ENCODE data around the gene GSTA3. TPM values are rescaled to one million over a fixed set of nuclear protein-coding genes. Genes with fewer than 3 reads are reported as not detected.
"Not testable (repeated sequence)": the region's sequence is repeated elsewhere in the genome, so short reads cannot be mapped to it uniquely, and the experiment has no call there.

The GSTA3 gene
- total RNA-seq, 1 donor from 2014 or later: not detected

GRCh38 chr6:52927451-52927850 lies 18.0 kb upstream of the GSTA3 start:
- peaks cover 6% of the 10 kb centered on the region for H3K9me3 Mint-ChIP-seq
- no peak overlapping the region for H3K27ac Mint-ChIP-seq
- POLR2A ChIA-PET: no interaction called here
- CTCF ChIA-PET: no interaction called here
- H3K27me3 Mint-ChIP-seq: peaks cover 10% of the 10 kb centered on the region
- no peaks in the 10 kb centered on the region for H3K4me1 Mint-ChIP-seq
- H3K36me3 Mint-ChIP-seq (ENCODE audit: low read depth): no peaks in the 10 kb centered on the region
- no peak overlapping the region for H3K4me3 Mint-ChIP-seq
- DNase-seq: no peak
- TF ChIP-seq CTCF (IDR thresholded peaks at IDR 0.05): no peak
- intact Hi-C loops (cut with micrococcal nuclease): no loop called here
- no peak for ATAC-seq (ENCODE audit: low read depth)

- TF ChIP-seq CTCF (IDR thresholded peaks at IDR 0.05): no peak
- Mint-ChIP-seq H3K27ac (no peak overlapping the region), H3K9me3 (peaks cover 6% of the 10 kb centered on the region), H3K4me3 (no peak overlapping the region), H3K36me3 (ENCODE audit: low read depth) (no peaks in the 10 kb centered on the region), H3K27me3 (peaks cover 10% of the 10 kb centered on the region), H3K4me1 (no peaks in the 10 kb centered on the region)
- CTCF ChIA-PET: no interaction called here
- POLR2A ChIA-PET: no interaction called here
- intact Hi-C loops (cut with micrococcal nuclease): no loop called here
- DNase-seq (no peak), ATAC-seq (ENCODE audit: low read depth) (no peak)
These were observed 16.7 kb upstream of the GSTA3 start for GRCh38 chr6:52925919-52926792.

GRCh38 chr6:52925042-52925441 lies 15.5 kb upstream of the GSTA3 start:
- ChIA-PET CTCF (no interaction called here), POLR2A (no interaction called here)
- H3K27me3 Mint-ChIP-seq: peaks cover 10% of the 10 kb centered on the region
- no peaks in the 10 kb centered on the region for H3K4me1 Mint-ChIP-seq
- TF ChIP-seq CTCF (IDR thresholded peaks at IDR 0.05): no peak
- H3K4me3 Mint-ChIP-seq: no peak overlapping the region
- peaks cover 6% of the 10 kb centered on the region for H3K9me3 Mint-ChIP-seq
- ATAC-seq (ENCODE audit: low read depth) (no peak), DNase-seq (no peak)
- H3K36me3 Mint-ChIP-seq (ENCODE audit: low read depth): no peaks in the 10 kb centered on the region
- no peak overlapping the region for H3K27ac Mint-ChIP-seq
- intact Hi-C loops (cut with micrococcal nuclease): no loop called here

- H3K4me3 Mint-ChIP-seq; POLR2A ChIA-PET; intact Hi-C loops (cut with micrococcal nuclease); CTCF ChIA-PET; H3K36me3 Mint-ChIP-seq (ENCODE audit: low read depth); H3K4me1 Mint-ChIP-seq; H3K9me3 Mint-ChIP-seq; H3K27ac Mint-ChIP-seq; ATAC-seq (ENCODE audit: low read depth); DNase-seq: not testable (repeated sequence)
- H3K27me3 Mint-ChIP-seq: peaks cover 12% of the 10 kb centered on the region
These were observed 14.2 kb upstream of the GSTA3 start for GRCh38 chr6:52923689-52924088.

- Mint-ChIP-seq H3K4me3 (no peak overlapping the region), H3K27me3 (peaks cover 9% of the 10 kb centered on the region), H3K36me3 (ENCODE audit: low read depth) (no peaks in the 10 kb centered on the region), H3K4me1 (no peaks in the 10 kb centered on the region), H3K27ac (no peak overlapping the region), H3K9me3 (peaks cover under 1% of the 10 kb centered on the region)
- TF ChIP-seq CTCF (IDR thresholded peaks at IDR 0.05): no peak
- DNase-seq (no peak), ATAC-seq (ENCODE audit: low read depth) (no peak)
- ChIA-PET POLR2A (no interaction called here), CTCF (no interaction called here)
- intact Hi-C loops (cut with micrococcal nuclease): no loop called here
These were observed 12.7 kb upstream of the GSTA3 start for GRCh38 chr6:52922161-52922560.

All from activated B cell treated with CpG ODN at 0.5 μM for 24 hours (primary cell).